K562 (cell line): ENCODE results near the gene R3HDM2.

Experiments used
- ZFP30 ChIP-seq: fragments of 250-450 bp; sonication (Bioruptor Pico); IDR thresholded peaks from 2 replicates; pipeline ENCODE4 v1.8.0; 2022; ENCODE audit warnings: moderate library complexity, mild to moderate bottlenecking, inconsistent platforms, borderline replicate concordance
- TF ChIP-seq, protein P1 (sequence below), 2 experiments: fragments of 450-650 bp in 1 of 2; sonication (generic) in 1 of 2; formaldehyde crosslinking in 1 of 2; IDR thresholded peaks; 2 replicates each; pipeline versions ENCODE4 v1.7.1 to v1.9.0; 2016 to 2022; ENCODE audit warnings: inconsistent platforms in 1 of 2, mild to moderate bottlenecking in 1 of 2, missing genetic modification reagents in 1 of 2

DNA sequence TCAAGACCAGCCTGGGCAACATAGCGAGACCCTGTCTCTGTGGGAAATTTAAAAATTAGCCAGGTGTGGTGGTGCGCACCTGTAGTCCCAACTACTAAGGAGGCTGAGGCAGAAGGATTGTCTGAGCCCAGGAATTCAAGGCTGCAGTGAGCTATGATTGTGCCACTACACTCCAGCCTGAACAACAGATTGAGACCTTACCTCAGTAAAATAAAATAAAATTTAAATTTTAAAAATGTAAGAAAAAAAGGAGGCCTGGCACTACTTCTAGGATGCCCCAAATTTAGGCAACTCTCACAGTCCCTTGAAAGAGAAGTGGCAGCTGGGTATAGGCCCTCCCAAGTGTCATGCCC is 23.3 kb upstream of the R3HDM2 start:
- TF ChIP-seq ZFP30 (CRISPR knock-in tag): no peak
- TF ChIP-seq, protein P1, sequence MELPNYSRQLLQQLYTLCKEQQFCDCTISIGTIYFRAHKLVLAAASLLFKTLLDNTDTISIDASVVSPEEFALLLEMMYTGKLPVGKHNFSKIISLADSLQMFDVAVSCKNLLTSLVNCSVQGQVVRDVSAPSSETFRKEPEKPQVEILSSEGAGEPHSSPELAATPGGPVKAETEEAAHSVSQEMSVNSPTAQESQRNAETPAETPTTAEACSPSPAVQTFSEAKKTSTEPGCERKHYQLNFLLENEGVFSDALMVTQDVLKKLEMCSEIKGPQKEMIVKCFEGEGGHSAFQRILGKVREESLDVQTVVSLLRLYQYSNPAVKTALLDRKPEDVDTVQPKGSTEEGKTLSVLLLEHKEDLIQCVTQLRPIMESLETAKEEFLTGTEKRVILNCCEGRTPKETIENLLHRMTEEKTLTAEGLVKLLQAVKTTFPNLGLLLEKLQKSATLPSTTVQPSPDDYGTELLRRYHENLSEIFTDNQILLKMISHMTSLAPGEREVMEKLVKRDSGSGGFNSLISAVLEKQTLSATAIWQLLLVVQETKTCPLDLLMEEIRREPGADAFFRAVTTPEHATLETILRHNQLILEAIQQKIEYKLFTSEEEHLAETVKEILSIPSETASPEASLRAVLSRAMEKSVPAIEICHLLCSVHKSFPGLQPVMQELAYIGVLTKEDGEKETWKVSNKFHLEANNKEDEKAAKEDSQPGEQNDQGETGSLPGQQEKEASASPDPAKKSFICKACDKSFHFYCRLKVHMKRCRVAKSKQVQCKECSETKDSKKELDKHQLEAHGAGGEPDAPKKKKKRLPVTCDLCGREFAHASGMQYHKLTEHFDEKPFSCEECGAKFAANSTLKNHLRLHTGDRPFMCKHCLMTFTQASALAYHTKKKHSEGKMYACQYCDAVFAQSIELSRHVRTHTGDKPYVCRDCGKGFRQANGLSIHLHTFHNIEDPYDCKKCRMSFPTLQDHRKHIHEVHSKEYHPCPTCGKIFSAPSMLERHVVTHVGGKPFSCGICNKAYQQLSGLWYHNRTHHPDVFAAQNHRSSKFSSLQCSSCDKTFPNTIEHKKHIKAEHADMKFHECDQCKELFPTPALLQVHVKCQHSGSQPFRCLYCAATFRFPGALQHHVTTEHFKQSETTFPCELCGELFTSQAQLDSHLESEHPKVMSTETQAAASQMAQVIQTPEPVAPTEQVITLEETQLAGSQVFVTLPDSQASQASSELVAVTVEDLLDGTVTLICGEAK (IDR thresholded peaks at IDR 0.05): no peak
- TF ChIP-seq, protein P1 (CRISPR knock-in tag; IDR thresholded peaks at IDR 0.05): no peak
